HFF-Myc (cell line): ENCODE results near the gene FOXJ3.
"Not testable (repeated sequence)": the region's sequence is repeated elsewhere in the genome, so short reads cannot be mapped to it uniquely, and the experiment has no call there.

Source experiments
- DNase-seq: peaks from one replicate; pipeline ENCODE4 v3.0.0-alpha.2; 2011; ENCODE audit warnings: low read depth; ENCODE audit errors: extremely low read depth
- H3K4me3 ChIP-seq: replicated peaks from 2 replicates; pipeline ENCODE4 v1.5.1; 2011; ENCODE audit warnings: low read depth, mild to moderate bottlenecking, control low read depth, low read length
- TF ChIP-seq, protein P1 (sequence below): IDR thresholded peaks from 2 replicates; pipeline ENCODE4 v1.5.1; 2012; ENCODE audit warnings: mild to moderate bottlenecking, low read depth, low read length, control low read depth; ENCODE audit errors: missing control alignments

The FOXJ3 gene

DNA sequence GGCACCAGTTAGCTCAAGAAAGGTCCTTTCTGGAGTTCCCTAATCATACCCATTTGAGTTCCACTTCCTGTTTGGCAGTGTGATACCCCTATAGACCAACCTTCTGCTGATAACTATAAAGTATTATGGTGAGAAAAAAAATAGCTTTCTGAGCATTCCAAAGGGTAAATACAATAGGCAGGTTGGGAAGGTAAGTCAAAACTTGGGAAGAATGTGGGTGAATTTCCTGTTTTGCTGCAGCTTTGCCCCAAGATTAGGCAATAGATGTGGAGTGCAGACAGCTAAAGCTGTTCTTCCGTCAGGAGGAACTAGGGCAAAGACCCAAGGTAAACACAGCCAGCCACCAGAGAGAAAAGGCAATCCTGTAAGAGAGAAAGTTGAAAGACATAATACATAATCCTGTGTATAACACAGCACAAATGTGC, 120.6 kb downstream of the FOXJ3 start:
- no peak overlapping the region for H3K4me3 ChIP-seq
- no peak for DNase-seq
- TF ChIP-seq, protein P1, sequence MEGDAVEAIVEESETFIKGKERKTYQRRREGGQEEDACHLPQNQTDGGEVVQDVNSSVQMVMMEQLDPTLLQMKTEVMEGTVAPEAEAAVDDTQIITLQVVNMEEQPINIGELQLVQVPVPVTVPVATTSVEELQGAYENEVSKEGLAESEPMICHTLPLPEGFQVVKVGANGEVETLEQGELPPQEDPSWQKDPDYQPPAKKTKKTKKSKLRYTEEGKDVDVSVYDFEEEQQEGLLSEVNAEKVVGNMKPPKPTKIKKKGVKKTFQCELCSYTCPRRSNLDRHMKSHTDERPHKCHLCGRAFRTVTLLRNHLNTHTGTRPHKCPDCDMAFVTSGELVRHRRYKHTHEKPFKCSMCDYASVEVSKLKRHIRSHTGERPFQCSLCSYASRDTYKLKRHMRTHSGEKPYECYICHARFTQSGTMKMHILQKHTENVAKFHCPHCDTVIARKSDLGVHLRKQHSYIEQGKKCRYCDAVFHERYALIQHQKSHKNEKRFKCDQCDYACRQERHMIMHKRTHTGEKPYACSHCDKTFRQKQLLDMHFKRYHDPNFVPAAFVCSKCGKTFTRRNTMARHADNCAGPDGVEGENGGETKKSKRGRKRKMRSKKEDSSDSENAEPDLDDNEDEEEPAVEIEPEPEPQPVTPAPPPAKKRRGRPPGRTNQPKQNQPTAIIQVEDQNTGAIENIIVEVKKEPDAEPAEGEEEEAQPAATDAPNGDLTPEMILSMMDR: no peak

DNA sequence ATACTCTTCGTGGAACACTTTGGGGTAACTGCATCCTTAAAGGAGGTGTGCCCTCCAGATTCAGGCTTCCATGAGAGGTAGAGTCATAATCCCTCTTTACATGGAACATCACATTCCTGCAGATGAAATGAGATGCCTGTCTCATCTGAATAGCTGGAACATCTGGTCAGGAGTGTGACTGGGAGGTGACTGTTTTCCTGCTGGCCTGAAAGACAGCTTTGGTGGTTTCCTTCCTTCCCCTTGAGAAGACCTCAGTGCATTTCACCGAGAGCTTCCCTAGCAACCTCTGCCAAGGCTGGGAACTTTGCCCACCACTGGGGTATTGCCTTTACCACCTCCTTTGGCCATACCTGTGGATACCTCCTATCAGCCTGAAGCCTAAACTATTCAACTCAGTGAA, 123.8 kb downstream of the FOXJ3 start:
- no peak overlapping the region for H3K4me3 ChIP-seq
- TF ChIP-seq, protein P1: no peak
- DNase-seq: peak; percentile 36

DNA sequence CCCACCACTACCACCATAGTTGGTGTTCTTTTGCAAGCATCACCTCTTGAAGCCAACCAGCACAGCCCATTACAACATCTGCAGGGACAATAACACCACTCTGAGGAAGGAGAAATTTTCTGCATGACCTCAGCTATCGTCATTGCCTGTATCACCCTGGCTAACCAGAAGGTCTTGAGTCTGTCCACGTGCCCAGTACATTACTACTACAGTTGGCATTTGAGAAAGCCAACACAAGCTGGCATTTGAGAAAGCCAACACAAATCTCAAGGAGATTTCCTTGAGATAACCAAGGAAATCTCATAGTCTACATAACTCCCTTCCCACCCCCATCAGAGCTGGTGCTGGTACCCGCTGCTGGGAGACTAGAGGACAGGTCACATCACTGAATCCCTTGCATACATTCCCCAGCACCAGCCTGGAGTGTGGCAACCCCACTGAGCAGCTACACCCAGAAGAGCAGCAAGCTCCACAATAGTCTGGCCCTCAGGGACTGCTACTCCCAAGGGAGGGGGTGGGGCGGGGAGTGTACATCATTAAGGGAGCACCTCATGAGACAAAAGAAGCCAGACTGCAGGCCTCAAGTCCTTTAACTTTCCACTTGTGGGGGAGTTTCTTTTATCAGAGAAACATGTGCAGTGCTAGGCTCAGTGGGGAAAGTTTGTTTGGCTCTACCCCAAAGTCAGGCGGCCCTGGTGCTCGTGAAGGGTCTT, 124.5 kb downstream of the FOXJ3 start:
- H3K4me3 ChIP-seq: no peak overlapping the region
- TF ChIP-seq, protein P1: no peak
- DNase-seq: no peak

DNA sequence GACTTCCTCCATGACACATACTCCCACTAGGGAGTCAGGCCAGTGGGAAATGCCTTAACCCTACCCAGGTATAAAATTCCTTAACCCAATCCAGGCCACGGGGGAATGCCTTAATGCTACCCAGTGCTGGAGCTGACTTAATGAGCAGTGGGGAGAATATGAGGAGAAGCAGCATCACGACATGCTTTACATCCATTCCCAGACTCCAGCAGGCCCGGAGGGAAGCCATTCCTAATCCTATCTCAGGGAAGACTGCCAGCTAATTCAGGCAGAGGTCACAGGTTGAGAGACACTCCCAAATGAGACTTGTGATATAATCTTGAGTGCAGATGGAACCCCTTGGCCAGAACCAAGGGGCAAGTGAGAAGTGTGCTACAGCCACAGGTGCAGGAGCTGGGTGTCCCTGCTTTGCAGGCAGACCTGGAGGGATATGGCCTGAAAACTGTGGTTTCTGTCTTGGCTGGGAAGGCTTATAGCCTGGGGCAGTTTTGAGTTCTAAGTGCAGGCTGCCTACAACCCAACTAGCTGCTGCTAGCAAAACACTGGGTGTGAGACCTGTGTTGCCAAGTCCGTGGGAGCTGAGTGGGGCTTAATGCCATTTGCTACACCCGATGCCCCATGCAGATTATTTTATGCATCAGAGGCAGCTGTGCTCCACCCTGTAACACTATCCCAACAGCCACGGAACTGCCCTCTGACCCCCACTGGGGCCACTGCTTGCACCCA, 125.3 kb downstream of the FOXJ3 start:
- TF ChIP-seq, protein P1: no peak
- no peak overlapping the region for H3K4me3 ChIP-seq
- peak; percentile 70 for DNase-seq

- not testable (repeated sequence) for DNase-seq, H3K4me3 ChIP-seq
These were observed 128.1 kb downstream of the FOXJ3 start for GRCh38 chr1:42206930-42207329.

GRCh38 chr1:42206164-42206563, 128.9 kb downstream of the FOXJ3 start:
- TF ChIP-seq, protein P1: no peak
- H3K4me3 ChIP-seq: no peak overlapping the region
- DNase-seq: no peak

DNA sequence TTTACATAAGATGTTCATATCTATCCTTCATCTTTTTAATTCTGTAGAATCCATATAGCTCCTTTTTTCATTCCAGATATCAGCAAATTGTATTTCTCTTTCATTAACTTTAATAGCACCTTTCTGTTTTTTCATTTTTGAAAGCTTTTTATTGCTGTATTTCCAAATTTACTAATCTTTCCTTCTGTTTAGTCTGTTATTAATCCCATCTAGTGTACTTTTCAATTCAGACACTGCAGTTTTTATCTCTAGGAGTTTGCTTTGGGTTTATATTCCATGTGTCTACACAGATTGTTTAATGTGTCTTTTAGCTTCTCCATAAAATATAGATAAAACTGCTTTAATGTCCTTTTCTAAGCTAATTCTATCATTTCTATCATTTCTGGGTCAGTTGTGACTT, 133.0 kb downstream of the FOXJ3 start:
- no peak for DNase-seq
- no peak overlapping the region for H3K4me3 ChIP-seq

More for the DNA sequence above, 133.0 kb downstream of the FOXJ3 start:
- TF ChIP-seq, protein P1: no peak
